ENCODE data around the gene RNF168. TPM values are rescaled to one million over a fixed set of nuclear protein-coding genes. Genes with fewer than 3 reads are reported as not detected.

RNF168 gene
- total and polyA plus RNA-seq, 9 donors = 8.0 to 29.3 (median 19.5) TPM

- Histone ChIP-seq H3K27me3 (no peaks in the 10 kb centered on the region), H3K27ac (no peak overlapping the region), H3K9me3 (no peaks in the 10 kb centered on the region), H3K36me3 (no peaks in the 10 kb centered on the region), H3K4me1 (ENCODE audit: insufficient read depth) (peaks cover 3% of the 10 kb centered on the region), H3K4me3 (no peak overlapping the region)
- 93 to 95% (median 94%) methylated on average over 8 of the region's 8 CpGs for WGBS, 3 donors
- DNase-seq = no peak
- no peak for TF ChIP-seq POLR2A (IDR thresholded peaks at IDR 0.05)
- TF ChIP-seq CTCF (IDR thresholded peaks at IDR 0.05) = no peak
- TF ChIP-seq EP300 (IDR thresholded peaks at IDR 0.05) = no peak
- intact Hi-C loops (cut with DNase I) = no loop called here
Observed at GRCh38 chr3:196498297-196498696, 5.3 kb downstream of the RNF168 start.

DNA sequence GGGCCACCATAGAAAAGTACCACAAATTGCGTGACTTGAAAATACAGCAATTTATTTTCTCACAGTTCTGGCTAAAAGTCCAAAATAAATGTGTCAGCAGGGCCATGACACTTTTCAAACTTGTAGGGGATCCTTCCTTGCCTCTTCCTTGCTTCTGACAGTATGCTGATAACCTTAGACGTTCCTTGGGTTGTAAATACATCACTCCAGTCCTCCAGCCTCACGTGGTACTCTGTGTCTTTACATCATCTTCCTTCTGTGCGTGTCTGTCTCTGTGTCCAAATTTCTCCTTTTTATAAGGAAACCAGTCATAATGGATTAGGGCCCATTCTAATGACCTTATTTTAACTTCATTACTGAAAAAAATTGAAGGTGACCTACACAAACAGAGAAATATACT, 7.4 kb downstream of the RNF168 start:
- no peak overlapping the region for H3K27ac ChIP-seq
- intact Hi-C loops (cut with DNase I) = no loop called here
- H3K36me3 ChIP-seq = no peaks in the 10 kb centered on the region
- WGBS, 3 donors = 76 to 87% (median 87%) methylated on average over 4 of the region's 4 CpGs
- DNase-seq = no peak
- no peaks in the 10 kb centered on the region for H3K27me3 ChIP-seq
- TF ChIP-seq POLR2A (IDR thresholded peaks at IDR 0.05) (no peak), CTCF (IDR thresholded peaks at IDR 0.05) (no peak), EP300 (IDR thresholded peaks at IDR 0.05) (no peak)
- peaks cover 5% of the 10 kb centered on the region for H3K4me1 ChIP-seq (ENCODE audit: insufficient read depth)
- H3K9me3 ChIP-seq = no peaks in the 10 kb centered on the region
- no peak overlapping the region for H3K4me3 ChIP-seq

DNA sequence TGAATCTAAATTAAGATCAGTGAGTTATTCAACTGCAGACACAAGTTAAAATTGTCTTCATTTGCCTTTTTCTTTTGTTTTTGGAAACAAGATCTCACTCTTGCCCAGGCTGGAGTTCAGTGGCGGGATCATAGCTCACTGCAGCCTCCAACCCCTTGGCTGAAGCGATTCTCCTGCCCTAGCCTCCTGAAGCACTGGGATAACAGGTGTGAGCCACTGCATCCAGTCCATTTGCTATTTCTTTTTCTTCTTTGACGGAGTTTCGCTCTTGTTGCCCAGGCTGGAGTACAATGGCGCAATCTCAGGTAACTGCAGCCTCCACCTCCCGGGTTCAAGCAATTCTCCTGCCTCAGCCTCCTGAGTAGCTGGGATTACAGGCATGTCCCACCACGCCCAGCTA, 10.3 kb downstream of the RNF168 start:
- intact Hi-C loops (cut with DNase I) = no loop called here
- Histone ChIP-seq H3K9me3 (no peaks in the 10 kb centered on the region), H3K36me3 (no peaks in the 10 kb centered on the region), H3K4me3 (no peak overlapping the region), H3K4me1 (ENCODE audit: insufficient read depth) (peaks cover 3% of the 10 kb centered on the region), H3K27ac (no peak overlapping the region), H3K27me3 (no peaks in the 10 kb centered on the region)
- no peak for DNase-seq
- 98 to 99% (median 98%) methylated on average over 7 of the region's 7 CpGs for whole genome bisulfite sequencing, 3 donors
- TF ChIP-seq CTCF (IDR thresholded peaks at IDR 0.05) (no peak), EP300 (IDR thresholded peaks at IDR 0.05) (no peak), POLR2A (IDR thresholded peaks at IDR 0.05) (no peak)

GRCh38 chr3:196492080-196492479, 11.5 kb downstream of the RNF168 start:
- 97 to 100% (median 98%) methylated on average over 2 of the region's 2 CpGs for WGBS, 3 donors
- intact Hi-C loops (cut with DNase I) = no loop called here
- H3K36me3 ChIP-seq = no peaks in the 10 kb centered on the region

More at GRCh38 chr3:196492080-196492479, 11.5 kb downstream of the RNF168 start:
- DNase-seq = no peak
- TF ChIP-seq EP300 (IDR thresholded peaks at IDR 0.05) (no peak), CTCF (IDR thresholded peaks at IDR 0.05) (no peak), POLR2A (IDR thresholded peaks at IDR 0.05) (no peak)
- H3K9me3 ChIP-seq = no peaks in the 10 kb centered on the region
- no peak overlapping the region for H3K27ac ChIP-seq
- H3K4me3 ChIP-seq = no peak overlapping the region
- peaks cover 3% of the 10 kb centered on the region for H3K4me1 ChIP-seq (ENCODE audit: insufficient read depth)
- H3K27me3 ChIP-seq = no peaks in the 10 kb centered on the region

Data from ovary (tissue), 9 donors.